Activated T-helper 17 cell treated with anti-CD3 and anti-CD28 coated beads, Interleukin-2, amount 50 U/mL, for 72 hours (primary cell): ENCODE results near the gene WNT7B. TPM values are rescaled to one million over a fixed set of nuclear protein-coding genes. Genes with fewer than 3 reads are reported as not detected.

Experiments used
- ATAC-seq: fragments of 150-1000 bp; cut with Tn5 transposase; replicated peaks from 2 replicates; pipeline ENCODE4 v1.10.0; 2021; ENCODE audit warnings: mild to moderate bottlenecking, moderate library complexity
- H3K27ac Mint-ChIP-seq: one replicate; pipeline ENCODE4 v1.8.0; 2022; ENCODE audit warnings: mixed read lengths
- H3K27me3 Mint-ChIP-seq: one replicate; pipeline ENCODE4 v1.8.0; 2022; ENCODE audit warnings: mixed read lengths
- H3K36me3 Mint-ChIP-seq: one replicate; pipeline ENCODE4 v1.8.0; 2022; ENCODE audit warnings: low read depth, mild to moderate bottlenecking, mixed read lengths
- H3K4me1 Mint-ChIP-seq: one replicate; pipeline ENCODE4 v1.8.0; 2022; ENCODE audit warnings: mixed read lengths
- H3K4me3 Mint-ChIP-seq: one replicate; pipeline ENCODE4 v1.8.0; 2022; ENCODE audit warnings: mild to moderate bottlenecking, mixed read lengths
- H3K9me3 Mint-ChIP-seq: one replicate; pipeline ENCODE4 v1.8.0; 2022; ENCODE audit warnings: mixed read lengths
- total RNA-seq, 2 donors: library from RNA; stranded (reverse); gene quantifications; one replicate each; pipeline ENCODE4 v1.2.3, GENCODE V29; 2022

WNT7B gene
- total RNA-seq, 2 donors from 2014 or later, result not detected

DNA sequence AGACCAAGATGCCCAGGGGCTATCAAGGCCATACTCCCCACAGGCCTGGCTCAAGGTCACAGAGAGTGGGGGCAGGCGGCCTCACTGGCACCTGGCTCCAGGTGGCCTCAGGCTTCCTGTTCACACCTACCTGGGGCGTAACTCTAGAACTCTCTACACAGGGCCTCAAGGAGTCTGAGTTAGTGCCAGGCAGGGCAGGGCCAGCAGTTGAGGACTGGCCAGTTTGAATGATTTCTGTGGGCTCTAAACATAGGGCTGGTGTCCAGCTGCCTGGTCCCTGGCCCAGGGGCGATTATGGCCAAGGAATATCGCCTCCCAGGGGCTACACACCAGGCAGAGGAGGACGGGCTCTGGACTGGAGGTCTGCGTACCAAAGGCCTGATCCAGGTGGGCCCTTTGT, 79.2 kb downstream of the WNT7B start:
- Mint-ChIP-seq H3K27ac (no peak overlapping the region), H3K4me1 (no peaks in the 10 kb centered on the region), H3K4me3 (no peak overlapping the region), H3K9me3 (no peaks in the 10 kb centered on the region), H3K27me3 (peaks cover 6% of the 10 kb centered on the region), H3K36me3 (no peaks in the 10 kb centered on the region)
- no peak for ATAC-seq

DNA sequence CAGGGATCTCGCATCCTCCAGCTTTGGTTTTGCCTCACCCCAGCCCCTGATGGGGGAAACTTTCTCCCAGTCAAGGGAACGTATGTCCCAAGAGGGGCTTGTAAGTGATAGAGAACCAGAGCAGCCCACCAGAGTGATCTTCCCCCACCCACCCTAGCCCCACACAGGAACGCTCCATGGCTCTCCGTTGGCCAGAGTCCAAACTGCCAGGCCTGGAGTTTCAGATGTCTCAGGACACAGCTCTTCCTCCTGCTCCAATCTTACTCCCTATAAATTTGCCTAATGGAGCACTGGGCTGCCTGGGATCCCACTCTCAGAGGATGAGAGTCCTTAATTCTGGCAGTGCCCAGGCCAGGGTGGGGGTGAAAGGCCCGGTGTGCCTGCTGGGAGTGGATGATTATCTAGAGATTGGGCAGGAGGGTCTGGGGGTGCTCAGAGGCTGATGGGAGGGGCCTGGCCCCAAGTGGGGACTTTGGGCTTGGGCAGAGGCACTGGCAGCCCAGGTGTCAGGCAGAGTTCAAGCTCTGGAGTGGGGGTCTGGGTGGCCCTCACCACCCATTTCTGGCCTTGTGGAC, 79.9 kb downstream of the WNT7B start:
- Mint-ChIP-seq H3K4me1 (no peaks in the 10 kb centered on the region), H3K27me3 (peaks cover 6% of the 10 kb centered on the region), H3K4me3 (no peak overlapping the region), H3K9me3 (no peaks in the 10 kb centered on the region), H3K36me3 (no peaks in the 10 kb centered on the region), H3K27ac (no peak overlapping the region)
- ATAC-seq, result no peak

DNA sequence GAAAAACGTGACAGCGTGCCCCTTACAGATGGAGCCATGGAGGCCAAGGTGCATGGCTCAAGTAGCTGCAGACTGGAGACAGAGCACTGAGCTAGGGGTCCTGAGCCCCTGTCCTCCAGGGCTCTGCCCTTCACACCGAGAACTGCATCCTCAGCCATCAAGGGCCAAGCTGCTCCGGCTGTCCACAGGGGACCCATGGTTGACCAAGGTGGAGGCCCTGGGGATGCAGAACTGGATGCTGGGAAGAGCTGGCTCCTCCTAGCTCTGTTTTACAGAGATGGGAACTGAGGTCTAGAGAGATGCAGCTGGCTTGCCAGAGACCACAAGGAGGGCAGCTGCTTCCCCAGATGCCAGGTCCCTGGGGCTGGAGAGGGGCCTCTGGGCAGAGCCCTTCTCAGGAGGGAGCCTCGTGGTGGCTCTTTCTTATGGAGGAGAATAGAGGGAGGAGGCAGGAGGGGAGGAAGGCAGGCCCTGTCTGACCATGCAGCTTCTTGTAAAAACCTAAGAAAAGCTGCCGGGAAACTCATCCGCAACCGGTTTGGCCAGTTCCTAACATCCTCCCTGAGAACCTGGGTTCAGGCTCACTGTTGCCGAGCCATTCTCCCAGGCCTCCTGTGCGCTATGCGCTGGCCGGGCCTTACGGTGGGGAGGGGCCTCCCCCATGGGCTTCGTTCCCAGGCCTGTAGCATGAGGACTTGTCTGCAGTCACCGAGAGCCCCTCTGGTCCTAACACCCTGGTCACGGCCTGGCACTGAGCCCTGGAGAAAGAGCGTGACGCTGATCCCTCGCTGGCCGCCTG, 80.6 kb downstream of the WNT7B start:
- Mint-ChIP-seq H3K27me3 (peaks cover 6% of the 10 kb centered on the region), H3K4me3 (no peak overlapping the region), H3K4me1 (no peaks in the 10 kb centered on the region), H3K36me3 (no peaks in the 10 kb centered on the region), H3K9me3 (no peaks in the 10 kb centered on the region), H3K27ac (no peak overlapping the region)
- ATAC-seq, result no peak

DNA sequence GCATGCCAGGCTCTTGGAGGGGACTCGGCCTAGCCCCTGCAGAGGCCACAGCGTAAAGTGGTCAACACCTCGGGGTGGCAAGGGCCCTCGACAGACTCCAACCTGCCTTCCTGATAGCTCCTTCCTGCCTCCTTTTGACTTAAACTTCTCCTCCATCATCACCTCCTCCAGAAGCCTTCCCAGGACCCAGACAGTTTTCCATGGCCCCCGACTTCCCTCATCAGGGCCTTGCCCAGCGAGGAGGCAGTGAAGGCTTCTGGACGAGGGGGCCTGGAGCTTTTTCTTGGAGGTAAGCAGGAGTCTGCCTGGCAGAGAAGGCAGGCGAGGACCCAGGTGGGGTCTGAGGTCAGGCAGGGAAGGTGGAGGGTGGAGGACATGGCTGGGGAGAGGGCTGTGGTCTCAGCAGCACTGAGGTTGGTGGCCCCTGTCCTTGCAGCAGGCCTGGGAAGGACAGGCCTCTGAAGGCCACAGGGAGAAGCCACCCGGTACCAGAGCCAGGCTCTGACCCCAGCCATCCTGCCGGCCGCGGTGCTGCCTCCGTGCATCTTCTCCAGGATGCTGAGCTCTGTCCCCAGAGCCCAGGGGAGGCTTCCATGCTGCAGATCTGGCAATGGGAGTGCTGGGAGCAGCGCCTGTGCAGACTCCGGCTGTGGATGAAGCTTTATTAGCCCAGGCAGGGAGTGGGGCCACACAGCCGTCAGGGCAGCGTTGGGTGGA, 81.4 kb downstream of the WNT7B start:
- Mint-ChIP-seq H3K27me3 (peaks cover 6% of the 10 kb centered on the region), H3K4me1 (no peaks in the 10 kb centered on the region), H3K36me3 (no peaks in the 10 kb centered on the region), H3K4me3 (no peak overlapping the region), H3K9me3 (no peaks in the 10 kb centered on the region), H3K27ac (no peak overlapping the region)
- no peak for ATAC-seq

DNA sequence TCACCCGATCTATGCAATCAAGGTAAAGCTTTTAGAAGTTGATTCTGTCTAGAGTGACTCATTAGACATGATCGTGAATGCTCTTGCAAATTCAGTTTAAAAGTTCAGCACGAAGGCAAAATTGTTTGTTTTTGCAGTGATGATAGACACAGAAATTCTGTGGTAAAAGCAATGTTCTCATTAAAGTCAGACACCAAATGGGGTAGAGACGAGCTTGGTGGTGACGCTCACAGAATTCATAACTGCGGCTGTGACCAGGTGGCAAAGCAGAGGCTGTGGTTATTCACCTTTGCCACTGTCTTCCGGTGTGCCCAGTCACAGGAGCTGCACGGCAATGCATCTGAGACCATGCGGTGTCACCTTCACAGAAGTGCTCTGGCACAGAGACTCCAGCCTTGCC, 83.4 kb downstream of the WNT7B start:
- Mint-ChIP-seq H3K4me1 (no peaks in the 10 kb centered on the region), H3K27ac (no peak overlapping the region), H3K9me3 (no peaks in the 10 kb centered on the region), H3K27me3 (peaks cover 3% of the 10 kb centered on the region), H3K4me3 (no peak overlapping the region), H3K36me3 (no peaks in the 10 kb centered on the region)
- no peak for ATAC-seq

DNA sequence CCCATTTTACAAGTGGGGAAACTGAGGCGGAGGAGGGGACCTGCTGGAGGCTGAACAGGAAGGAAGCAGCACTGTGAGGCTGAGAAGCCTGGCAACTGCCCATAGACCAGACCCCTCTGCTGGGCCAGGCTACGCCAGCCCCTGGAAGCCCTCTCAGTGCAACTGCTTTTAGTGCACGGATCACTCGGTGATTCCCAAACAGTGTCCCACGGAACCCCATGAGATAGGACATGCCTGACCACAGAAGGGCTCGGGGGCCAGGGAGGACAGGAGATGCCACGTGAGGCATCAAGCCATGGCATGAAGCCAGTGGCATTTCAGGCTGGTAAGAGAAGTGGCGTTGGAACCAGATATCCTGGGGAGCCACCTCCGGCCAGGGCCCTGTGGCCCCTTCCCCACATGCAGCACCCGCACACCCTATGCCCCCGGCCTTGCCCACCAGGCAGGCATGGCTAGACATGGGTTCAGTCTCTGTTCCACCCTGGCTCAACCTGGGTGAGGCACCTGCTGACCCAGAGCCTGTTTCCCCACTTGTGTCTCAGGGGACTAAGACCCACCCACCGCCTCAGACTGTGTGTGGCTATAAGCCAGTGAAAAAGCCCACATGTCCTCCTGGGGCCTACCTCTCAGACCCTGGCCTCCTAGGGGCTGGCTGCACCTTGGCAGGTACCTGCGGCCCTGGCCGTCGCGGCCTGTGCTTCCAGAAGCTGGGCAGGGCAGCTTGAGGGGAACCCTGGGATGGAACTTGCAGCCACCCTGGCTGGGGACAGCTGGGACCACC, 84.1 kb downstream of the WNT7B start:
- no peaks in the 10 kb centered on the region for H3K36me3 Mint-ChIP-seq
- ATAC-seq, result no peak
- H3K4me3 Mint-ChIP-seq, result no peak overlapping the region
- no peaks in the 10 kb centered on the region for H3K4me1 Mint-ChIP-seq
- no peaks in the 10 kb centered on the region for H3K9me3 Mint-ChIP-seq
- H3K27ac Mint-ChIP-seq, result no peak overlapping the region
- peaks cover 3% of the 10 kb centered on the region for H3K27me3 Mint-ChIP-seq

DNA sequence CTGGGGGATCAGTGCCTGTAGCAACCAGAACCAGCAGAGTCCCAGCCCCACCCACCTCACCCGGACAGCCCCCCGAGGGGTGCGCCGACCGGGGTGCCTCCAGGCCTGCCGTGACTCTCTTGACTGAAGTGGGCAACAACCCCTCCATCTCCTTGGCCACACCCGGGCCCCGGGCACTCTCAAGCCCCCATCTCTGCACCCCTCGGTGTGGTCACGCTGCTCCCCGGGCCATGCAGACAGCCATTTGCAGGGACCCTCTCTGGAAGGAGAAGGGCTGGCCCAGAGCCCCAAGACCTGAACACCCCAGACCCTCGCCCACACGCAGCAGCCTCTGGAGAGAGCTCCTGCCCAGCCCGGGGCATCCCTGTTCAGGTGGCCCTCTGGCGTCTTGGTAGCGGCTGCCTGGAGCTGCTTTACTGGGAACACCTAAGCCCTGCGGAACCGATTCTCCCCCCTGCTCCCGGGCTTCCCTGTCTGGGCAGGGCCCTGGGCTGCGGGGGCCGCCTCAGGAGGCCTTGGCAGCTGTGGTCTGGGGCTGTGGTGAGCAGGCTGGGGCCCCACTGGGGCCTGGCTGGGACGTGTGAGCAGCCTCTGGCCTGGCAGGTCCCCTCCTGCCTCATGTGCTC, 84.9 kb downstream of the WNT7B start:
- H3K4me3 Mint-ChIP-seq, result no peak overlapping the region
- H3K36me3 Mint-ChIP-seq, result no peaks in the 10 kb centered on the region
- H3K27ac Mint-ChIP-seq, result no peak overlapping the region
- H3K4me1 Mint-ChIP-seq, result no peaks in the 10 kb centered on the region
- peaks cover 3% of the 10 kb centered on the region for H3K27me3 Mint-ChIP-seq
- H3K9me3 Mint-ChIP-seq, result no peaks in the 10 kb centered on the region
- no peak for ATAC-seq

DNA sequence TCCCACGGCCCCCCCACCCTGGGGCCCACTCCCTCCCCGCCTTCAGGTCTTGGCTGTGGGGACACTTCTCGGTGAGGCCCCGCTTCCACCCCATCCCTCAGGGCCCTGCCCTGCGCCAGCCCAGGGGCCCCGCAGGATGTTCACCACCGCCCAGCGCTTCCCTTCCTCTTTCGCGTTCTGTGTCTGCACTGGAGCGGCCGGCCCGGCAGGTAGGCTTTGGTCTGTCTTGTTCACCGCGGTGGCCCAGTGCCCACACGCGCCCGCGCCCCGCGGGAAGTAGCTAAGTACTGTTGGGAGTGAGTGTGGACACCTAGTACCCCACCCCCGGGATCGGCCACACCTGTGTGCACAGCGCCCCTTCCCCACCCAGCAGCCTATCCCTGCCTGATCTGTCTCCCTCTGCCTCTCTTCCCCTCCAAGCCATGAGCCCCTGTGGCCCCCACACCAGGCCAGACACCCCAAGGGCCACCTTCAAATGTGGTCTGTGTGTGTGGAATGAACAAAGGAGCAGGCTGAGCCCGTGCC, 85.4 kb downstream of the WNT7B start:
- Mint-ChIP-seq H3K4me1 (no peaks in the 10 kb centered on the region), H3K9me3 (no peaks in the 10 kb centered on the region), H3K4me3 (no peak overlapping the region), H3K27ac (no peak overlapping the region), H3K27me3 (peaks cover 6% of the 10 kb centered on the region), H3K36me3 (no peaks in the 10 kb centered on the region)
- no peak for ATAC-seq

DNA sequence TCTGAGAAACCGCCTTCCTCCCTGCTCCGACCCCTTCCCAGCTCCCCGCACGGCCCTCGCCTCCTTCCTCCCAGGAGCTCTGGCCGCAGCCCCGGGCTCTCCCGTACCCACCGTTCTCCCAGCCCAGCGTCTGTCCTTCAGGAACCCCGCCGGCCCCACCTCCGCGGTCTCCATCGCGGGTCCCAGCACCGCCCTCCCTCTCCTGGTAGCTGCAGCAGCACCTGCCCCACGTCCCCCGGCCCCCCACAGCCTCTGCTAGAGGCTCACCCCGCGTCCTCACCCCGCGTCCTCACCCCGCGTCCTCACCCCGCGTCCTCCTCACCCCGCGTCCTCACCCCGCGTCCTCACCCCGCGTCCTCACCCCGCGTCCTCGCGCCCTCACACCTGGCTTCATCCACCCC, 85.9 kb downstream of the WNT7B start:
- no peak overlapping the region for H3K27ac Mint-ChIP-seq
- peaks cover 7% of the 10 kb centered on the region for H3K27me3 Mint-ChIP-seq
- ATAC-seq, result no peak
- H3K9me3 Mint-ChIP-seq, result no peaks in the 10 kb centered on the region
- H3K4me3 Mint-ChIP-seq, result no peak overlapping the region
- no peaks in the 10 kb centered on the region for H3K36me3 Mint-ChIP-seq
- H3K4me1 Mint-ChIP-seq, result no peaks in the 10 kb centered on the region

DNA sequence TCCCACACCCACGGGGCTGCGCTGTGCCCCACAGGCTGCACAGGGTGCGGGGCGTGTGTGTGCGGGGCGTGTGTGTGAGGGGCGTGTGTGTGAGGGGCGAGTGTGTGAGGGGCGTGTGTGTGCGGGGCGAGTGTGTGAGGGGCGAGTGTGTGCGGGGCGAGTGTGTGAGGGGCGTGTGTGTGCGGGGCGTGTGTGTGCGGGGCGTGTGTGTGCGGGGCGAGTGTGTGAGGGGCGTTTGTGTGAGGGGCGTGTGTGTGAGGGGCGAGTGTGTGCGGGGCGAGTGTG, 86.7 kb downstream of the WNT7B start:
- Mint-ChIP-seq H3K4me1 (no peaks in the 10 kb centered on the region), H3K27me3 (peaks cover 7% of the 10 kb centered on the region), H3K27ac (no peak overlapping the region), H3K36me3 (no peaks in the 10 kb centered on the region), H3K9me3 (no peaks in the 10 kb centered on the region), H3K4me3 (no peak overlapping the region)
- no peak for ATAC-seq

DNA sequence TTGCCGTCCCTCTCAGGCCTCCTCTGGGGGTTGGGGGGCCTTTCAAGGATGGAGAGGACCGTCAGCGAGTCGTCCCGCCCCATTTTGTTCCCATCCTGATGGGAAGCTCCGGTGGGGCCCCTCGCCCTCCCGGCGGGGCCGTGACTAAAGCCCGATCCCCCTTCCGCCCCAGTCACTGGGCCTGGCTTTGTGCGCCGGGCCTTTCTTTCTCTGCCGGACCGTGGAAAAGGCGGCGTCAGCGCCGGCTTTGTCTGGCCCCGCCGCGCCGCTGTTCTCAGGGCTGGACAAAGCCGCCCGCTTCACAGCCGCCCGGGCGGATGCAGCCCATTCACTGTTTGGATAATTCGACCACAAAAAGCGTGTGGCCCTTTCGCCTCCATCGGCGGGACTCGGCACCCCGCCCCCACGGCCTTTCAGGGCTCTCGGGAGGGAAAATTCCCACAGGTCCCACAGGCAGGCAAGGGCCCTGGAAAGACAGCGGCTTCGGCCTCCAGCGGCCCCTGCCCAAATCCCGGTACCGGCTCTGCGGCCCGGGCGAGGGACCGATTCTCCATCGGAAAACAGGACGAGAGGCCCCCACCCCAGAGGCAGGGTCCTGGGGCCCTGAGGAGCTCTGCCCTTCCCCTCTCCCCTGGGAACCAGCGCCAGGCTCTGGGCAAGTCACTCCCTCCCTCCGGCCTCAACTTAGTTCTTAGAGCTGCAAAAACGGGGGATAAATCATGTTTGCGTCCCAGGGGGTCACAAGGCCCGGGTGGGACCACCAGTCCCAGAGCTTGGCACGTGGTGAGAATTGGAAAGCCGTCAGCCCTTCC, 87.2 kb downstream of the WNT7B start:
- no peaks in the 10 kb centered on the region for H3K36me3 Mint-ChIP-seq
- H3K27me3 Mint-ChIP-seq, result peaks cover 7% of the 10 kb centered on the region
- ATAC-seq, result no peak
- H3K9me3 Mint-ChIP-seq, result no peaks in the 10 kb centered on the region
- no peaks in the 10 kb centered on the region for H3K4me1 Mint-ChIP-seq
- H3K27ac Mint-ChIP-seq, result no peak overlapping the region
- no peak overlapping the region for H3K4me3 Mint-ChIP-seq

DNA sequence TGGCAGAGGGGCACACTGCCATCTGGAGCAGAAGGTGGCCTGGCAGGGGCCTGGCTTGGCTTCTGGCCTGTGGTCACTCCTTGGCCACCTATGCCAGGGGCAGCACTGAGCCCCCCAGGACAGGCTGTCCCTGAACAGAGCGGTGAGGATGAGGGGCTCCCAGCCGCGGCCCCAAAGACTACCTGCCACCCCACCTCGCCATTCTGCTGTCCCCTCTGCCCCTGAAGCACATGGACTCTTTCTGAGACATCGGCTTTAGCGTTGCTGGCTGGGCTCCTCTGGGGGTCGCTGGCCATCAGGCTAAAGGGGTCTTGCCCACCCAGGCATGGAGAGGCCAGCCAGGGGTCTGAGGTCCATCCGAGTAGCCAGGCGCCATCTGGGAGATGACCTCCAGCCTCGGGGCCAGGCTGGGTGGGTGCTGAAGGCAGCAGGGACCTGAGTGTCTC, 87.8 kb downstream of the WNT7B start:
- Mint-ChIP-seq H3K27me3 (peaks cover 7% of the 10 kb centered on the region), H3K4me1 (no peaks in the 10 kb centered on the region)
- no peak for ATAC-seq

DNA sequence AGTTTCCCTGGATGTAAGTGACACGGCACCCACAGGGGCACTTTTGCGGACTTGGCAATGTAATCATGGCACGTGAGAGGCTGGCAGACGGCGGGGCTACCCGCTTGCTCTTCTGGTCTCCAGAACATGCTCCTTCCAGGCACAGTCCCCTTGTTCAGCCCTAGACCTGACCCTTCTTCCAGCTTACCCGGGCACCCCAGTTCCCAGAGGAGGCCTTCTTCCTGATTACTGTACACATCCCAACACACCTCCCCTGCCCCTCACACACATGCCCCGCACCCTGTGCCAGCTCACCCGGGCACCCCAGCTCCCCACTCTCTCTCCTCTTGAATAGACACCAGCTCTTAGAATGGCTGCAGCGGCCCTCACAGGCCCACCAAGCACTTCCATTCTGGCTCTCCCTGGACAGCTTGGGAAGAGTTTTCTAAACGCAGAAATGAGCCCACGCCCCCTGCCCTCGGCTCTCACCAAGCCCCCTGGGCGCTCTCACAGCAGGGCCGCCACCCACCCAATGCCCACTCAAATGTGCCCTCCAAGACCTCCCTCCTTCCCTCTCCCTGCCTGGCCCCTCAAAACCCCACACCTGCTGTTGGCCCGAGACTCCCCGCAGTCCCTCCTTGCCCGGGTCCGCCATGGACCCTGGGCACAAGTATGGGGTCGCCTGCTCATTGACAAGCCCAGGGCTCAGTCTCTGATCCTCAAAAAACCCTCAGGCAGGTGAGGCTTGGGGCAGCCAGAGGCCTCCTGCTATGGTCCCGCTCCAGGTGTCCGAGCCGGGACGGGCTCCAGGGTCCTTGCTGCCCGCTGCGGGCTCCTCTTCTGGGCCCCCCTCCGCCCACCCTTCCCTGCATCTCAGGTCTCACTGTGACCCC, 88.5 kb downstream of the WNT7B start:
- Mint-ChIP-seq H3K36me3 (no peaks in the 10 kb centered on the region), H3K4me3 (no peak overlapping the region), H3K27me3 (peaks cover 6% of the 10 kb centered on the region), H3K4me1 (no peaks in the 10 kb centered on the region), H3K27ac (no peak overlapping the region), H3K9me3 (no peaks in the 10 kb centered on the region)
- ATAC-seq, result no peak

More for the DNA sequence above, 87.8 kb downstream of the WNT7B start:
- H3K36me3 Mint-ChIP-seq, result no peaks in the 10 kb centered on the region
- H3K27ac Mint-ChIP-seq, result no peak overlapping the region
- no peaks in the 10 kb centered on the region for H3K9me3 Mint-ChIP-seq
- H3K4me3 Mint-ChIP-seq, result no peak overlapping the region
